ENCODE measurements around the gene CALR3. TPM values are rescaled to one million over a fixed set of nuclear protein-coding genes. Genes with fewer than 3 reads are reported as not detected.
A peak's percentile ranks its signal among the peaks of the same experiment; 100 is the strongest.
"Not testable (repeated sequence)": the region's sequence is repeated elsewhere in the genome, so short reads cannot be mapped to it uniquely, and the experiment has no call there.

The CALR3 gene
- total RNA-seq, 2 experiments from 2014 or later = not detected

DNA sequence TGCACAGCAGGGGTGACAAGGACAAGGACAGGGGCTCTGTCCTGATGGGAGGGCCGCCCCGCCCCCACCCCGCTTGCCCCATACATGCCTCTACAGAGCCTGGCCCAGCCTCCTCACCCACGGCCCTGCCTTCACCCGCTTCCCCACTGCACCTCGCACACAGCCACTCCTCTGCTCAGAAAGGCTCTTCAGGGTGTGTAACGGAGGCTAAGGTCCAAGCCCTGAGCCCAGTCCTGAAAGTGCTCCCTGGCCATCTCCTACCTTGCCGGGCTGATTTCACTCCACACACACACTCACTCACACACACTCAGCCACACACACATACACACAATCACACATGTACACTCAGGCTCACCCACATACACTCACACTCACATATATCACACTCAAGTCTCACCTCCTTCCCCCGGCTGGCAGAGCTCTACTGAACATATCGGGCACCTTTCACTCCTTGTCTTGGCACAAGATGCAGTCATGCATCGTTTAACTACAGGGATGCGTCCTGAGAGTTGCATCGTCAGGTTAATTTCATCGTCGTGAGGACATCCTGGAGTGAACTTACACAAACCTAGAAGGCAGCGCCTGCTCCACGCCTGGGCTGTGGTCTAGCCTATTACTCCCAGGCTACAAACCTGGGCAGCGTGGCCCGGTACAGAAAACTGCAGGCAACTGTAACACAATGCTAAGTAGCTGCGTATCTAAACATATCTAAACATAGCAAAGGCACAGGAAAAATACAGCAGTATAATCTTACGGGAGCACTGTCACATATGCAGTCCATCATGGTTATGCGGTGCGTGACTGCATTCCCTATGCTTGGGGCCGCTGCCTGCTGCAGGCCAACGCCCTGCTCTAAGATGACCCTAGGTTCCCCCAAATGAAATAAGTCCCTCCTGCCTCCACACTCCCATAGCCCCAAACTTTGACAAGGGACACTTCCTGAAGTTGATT, 37.3 kb downstream of the CALR3 start:
- Mint-ChIP-seq H3K9me3 (no peaks in the 10 kb centered on the region), H3K4me1 (peaks cover 27% of the 10 kb centered on the region), H3K27me3 (no peaks in the 10 kb centered on the region), H3K27ac (peak overlapping the region; percentile 5), H3K4me3 (no peak overlapping the region), H3K36me3 (ENCODE audit: low read depth) (no peaks in the 10 kb centered on the region)
- CTCF ChIA-PET = interaction anchor here (1.2 kb wide), 1 partner anchor 123 kb away, joined by 3 read pairs; no protein-coding TSS in a partner anchor
- no peak for DNase-seq
- POLR2A ChIA-PET = no interaction called here

DNA sequence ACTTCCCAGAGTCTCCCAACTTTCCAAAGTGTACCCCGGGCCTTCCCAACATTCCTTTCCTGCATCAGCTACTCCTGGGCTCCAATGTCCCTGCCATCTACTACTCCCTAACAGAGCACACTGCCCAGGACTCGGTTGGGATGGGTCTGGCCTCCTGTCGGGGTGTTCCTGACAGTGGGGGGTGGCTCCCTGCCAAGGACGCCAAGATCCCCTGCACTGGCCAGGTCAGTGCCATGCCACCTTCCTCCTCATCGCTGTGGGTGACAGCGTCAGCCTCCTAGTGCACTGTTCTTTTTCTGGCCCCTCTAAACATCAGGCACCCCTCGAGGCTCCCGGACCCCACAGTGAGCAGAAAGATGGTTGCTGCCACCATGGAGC, 38.0 kb downstream of the CALR3 start:
- Mint-ChIP-seq H3K4me1 (peaks cover 21% of the 10 kb centered on the region), H3K4me3 (no peak overlapping the region), H3K9me3 (no peaks in the 10 kb centered on the region), H3K27ac (no peak overlapping the region), H3K27me3 (no peaks in the 10 kb centered on the region), H3K36me3 (ENCODE audit: low read depth) (no peaks in the 10 kb centered on the region)
- ChIA-PET POLR2A (no interaction called here), CTCF (interaction anchor here (1.2 to 1.5 kb wide), 2 partner anchors 10 to 123 kb away, joined by 3 to 4 read pairs; no protein-coding TSS in a partner anchor)
- no peak for DNase-seq

DNA sequence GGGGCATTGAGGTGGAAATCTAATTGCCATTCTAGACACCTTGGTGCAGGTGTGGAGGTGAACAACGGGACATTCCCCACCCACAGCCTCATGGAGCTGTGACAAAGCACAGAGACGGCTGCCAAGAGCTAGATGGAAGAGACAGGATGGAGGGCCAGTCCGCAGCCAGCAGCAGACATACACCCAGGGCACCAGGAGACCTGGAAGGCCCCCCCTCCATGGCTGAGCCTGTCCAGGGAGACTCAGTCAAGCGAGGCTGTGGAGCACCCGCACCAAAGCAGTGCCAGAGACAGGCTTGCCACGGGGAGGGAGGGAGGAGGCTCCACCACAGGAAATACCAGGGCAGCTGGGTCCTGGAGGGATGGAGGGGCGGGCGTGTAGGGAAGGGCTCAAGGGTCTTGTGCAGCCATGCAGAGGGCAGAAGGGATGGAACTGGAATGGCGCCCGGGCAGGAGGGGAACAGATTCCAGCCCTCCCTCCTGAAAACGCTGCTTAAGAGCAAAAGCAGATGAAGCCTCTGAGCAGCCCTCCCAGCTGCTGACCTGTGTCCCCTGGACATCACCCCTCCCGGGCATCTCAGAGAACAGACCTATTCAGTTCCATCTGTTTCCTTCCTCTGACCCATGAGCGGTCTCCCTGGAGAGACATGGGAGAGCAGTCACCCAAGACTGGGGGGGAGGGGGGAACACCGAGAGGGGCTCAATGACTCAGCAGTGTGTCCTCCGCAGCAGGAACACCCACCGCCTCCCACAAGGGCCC, 38.6 kb downstream of the CALR3 start:
- CTCF ChIA-PET = interaction anchor here (1.2 to 1.5 kb wide), 2 partner anchors 11 to 124 kb away, joined by 3 to 4 read pairs; no protein-coding TSS in a partner anchor

DNA sequence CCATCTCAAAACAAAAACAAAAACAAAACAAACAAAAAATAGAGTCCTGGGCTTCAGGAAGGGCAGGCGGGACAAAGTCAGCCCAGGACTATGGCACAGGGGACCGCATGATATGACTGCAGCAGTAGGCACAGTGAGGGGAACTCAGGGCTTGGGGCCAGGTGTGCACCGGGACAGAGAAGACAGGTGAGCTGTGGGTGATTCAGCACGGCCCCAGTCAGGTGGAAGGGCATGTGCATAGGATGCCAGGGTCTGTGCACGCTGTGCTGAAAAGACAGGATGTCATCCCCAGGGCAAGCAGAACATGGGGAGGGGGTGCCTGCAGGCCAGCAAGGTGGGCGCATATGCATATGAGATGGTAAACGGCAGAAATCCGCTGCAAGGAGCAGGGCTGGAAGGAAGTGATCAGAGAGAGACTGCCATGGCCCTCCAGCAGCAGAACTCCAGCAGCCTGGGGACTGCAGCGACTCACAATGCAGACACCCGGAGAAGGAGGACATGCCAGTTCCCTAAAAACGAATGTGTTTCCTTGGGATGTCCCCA, 39.2 kb downstream of the CALR3 start:
- Mint-ChIP-seq H3K27me3 (no peaks in the 10 kb centered on the region), H3K4me1 (peaks cover 21% of the 10 kb centered on the region), H3K36me3 (ENCODE audit: low read depth) (no peaks in the 10 kb centered on the region), H3K9me3 (no peaks in the 10 kb centered on the region), H3K27ac (peak overlapping the region; percentile 46), H3K4me3 (no peak overlapping the region)
- POLR2A ChIA-PET = no interaction called here
- CTCF ChIA-PET = interaction anchor here (1.5 kb wide), 1 partner anchor 12 kb away, joined by 4 read pairs; no protein-coding TSS in a partner anchor
- DNase-seq = no peak

More for the DNA sequence above, 38.6 kb downstream of the CALR3 start:
- H3K27me3 Mint-ChIP-seq = no peaks in the 10 kb centered on the region
- H3K27ac Mint-ChIP-seq = peak overlapping the region; percentile 39
- no peaks in the 10 kb centered on the region for H3K36me3 Mint-ChIP-seq (ENCODE audit: low read depth)
- peaks cover 21% of the 10 kb centered on the region for H3K4me1 Mint-ChIP-seq
- no peak for DNase-seq
- POLR2A ChIA-PET = no interaction called here
- H3K4me3 Mint-ChIP-seq = no peak overlapping the region
- no peaks in the 10 kb centered on the region for H3K9me3 Mint-ChIP-seq

DNA sequence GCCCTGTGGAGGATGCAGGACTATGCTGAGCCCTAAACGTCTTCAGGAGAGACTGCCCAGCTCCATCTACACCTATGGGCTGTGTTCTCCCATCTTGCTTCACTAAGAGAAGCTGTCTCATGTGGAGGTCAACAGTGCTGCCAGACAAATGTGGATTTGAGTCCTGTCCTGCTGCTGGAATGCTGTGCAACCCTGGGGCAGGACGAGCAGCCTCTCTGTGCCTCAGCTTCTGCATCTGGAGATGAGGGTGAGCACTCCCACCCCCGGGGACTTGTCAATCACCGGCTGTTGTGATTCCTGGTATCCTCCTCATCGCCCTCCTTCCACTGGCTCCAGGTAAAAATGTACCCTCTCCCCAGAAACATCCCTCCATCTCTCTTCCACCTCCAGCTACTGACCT, 40.5 kb downstream of the CALR3 start:
- DNase-seq = no peak
- Mint-ChIP-seq H3K4me3 (no peak overlapping the region), H3K9me3 (no peaks in the 10 kb centered on the region), H3K27me3 (no peaks in the 10 kb centered on the region), H3K36me3 (ENCODE audit: low read depth) (no peaks in the 10 kb centered on the region), H3K4me1 (peaks cover 25% of the 10 kb centered on the region), H3K27ac (peak overlapping the region; percentile 66)
- CTCF ChIA-PET = interaction anchor here (0.7 to 1.5 kb wide), 4 partner anchors 13 to 1298 kb away, joined by 3 read pairs; partner anchors contain the start of genes C19orf44 and CALR3
- POLR2A ChIA-PET = no interaction called here

GRCh38 chr19:16454351-16454918, 41.5 kb downstream of the CALR3 start:
- CTCF ChIA-PET = interaction anchor here (0.6 to 1.5 kb wide), 8 partner anchors 10 to 855 kb away, joined by 3 to 6 read pairs (median 3); partner anchors contain the start of genes C19orf44, CALR3 and DDA1
- no peak for DNase-seq
- Mint-ChIP-seq H3K4me3 (no peak overlapping the region), H3K4me1 (peaks cover 31% of the 10 kb centered on the region), H3K9me3 (peaks cover 4% of the 10 kb centered on the region), H3K27me3 (no peaks in the 10 kb centered on the region), H3K36me3 (ENCODE audit: low read depth) (peaks cover 5% of the 10 kb centered on the region), H3K27ac (no peak overlapping the region)
- POLR2A ChIA-PET = no interaction called here

GRCh38 chr19:16452325-16452724, 43.6 kb downstream of the CALR3 start:
- Mint-ChIP-seq H3K27ac (no peak overlapping the region), H3K4me3 (no peak overlapping the region), H3K36me3 (ENCODE audit: low read depth) (peaks cover 12% of the 10 kb centered on the region), H3K4me1 (peaks cover 39% of the 10 kb centered on the region), H3K9me3 (peaks cover 4% of the 10 kb centered on the region), H3K27me3 (no peaks in the 10 kb centered on the region)
- POLR2A ChIA-PET = no interaction called here
- CTCF ChIA-PET = interaction anchor here (0.9 kb wide), 1 partner anchor 15 kb away, joined by 3 read pairs; no protein-coding TSS in a partner anchor
- no peak for DNase-seq

GRCh38 chr19:16449330-16449961, 46.5 kb downstream of the CALR3 start:
- Mint-ChIP-seq H3K4me3 (peak overlapping the region; percentile 3), H3K36me3 (ENCODE audit: low read depth) (peaks cover 12% of the 10 kb centered on the region), H3K27ac (peak overlapping the region; percentile 87), H3K9me3 (peaks cover 4% of the 10 kb centered on the region), H3K27me3 (no peaks in the 10 kb centered on the region), H3K4me1 (peaks cover 48% of the 10 kb centered on the region)
- ChIA-PET CTCF (interaction anchor here (0.5 to 1.1 kb wide), 3 partner anchors 44 to 831 kb away, joined by 3 read pairs; no protein-coding TSS in a partner anchor), POLR2A (no interaction called here)
- DNase-seq = peak; percentile 66

DNA sequence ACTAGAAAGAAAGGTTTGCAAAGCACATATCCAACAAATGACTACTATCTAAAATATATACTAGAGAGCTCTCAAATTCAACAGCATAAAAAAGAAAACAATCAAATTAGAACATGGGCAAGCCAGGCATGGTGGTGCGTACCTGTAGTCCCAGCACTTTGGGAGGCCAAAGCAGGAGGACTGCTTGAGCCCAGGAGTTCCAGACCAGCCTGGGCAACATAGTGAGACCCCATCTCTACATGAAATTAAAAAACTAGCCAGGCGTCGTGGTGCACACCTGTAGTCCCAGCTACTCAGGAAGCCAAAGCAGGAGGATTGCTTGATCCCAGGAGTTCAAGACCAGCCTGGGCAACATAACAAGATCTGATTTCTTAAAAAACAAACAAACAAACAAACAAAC, 47.1 kb downstream of the CALR3 start:
- POLR2A ChIA-PET, H3K4me3 Mint-ChIP-seq, H3K27me3 Mint-ChIP-seq, H3K9me3 Mint-ChIP-seq, DNase-seq: not testable (repeated sequence)
- CTCF ChIA-PET = interaction anchor here (0.5 to 1.1 kb wide), 3 partner anchors 15 to 832 kb away, joined by 3 read pairs; no protein-coding TSS in a partner anchor
- Mint-ChIP-seq H3K27ac (peak overlapping the region; percentile 87), H3K4me1 (peaks cover 48% of the 10 kb centered on the region), H3K36me3 (ENCODE audit: low read depth) (peaks cover 12% of the 10 kb centered on the region)

GRCh38 chr19:16446724-16447368, 49.1 kb downstream of the CALR3 start:
- peak overlapping the region; percentile 74 for H3K27ac Mint-ChIP-seq
- POLR2A ChIA-PET = no interaction called here
- peaks cover 12% of the 10 kb centered on the region for H3K36me3 Mint-ChIP-seq (ENCODE audit: low read depth)
- peaks cover 48% of the 10 kb centered on the region for H3K4me1 Mint-ChIP-seq
- peak; percentile 27 for DNase-seq
- H3K4me3 Mint-ChIP-seq = no peak overlapping the region
- peaks cover 4% of the 10 kb centered on the region for H3K9me3 Mint-ChIP-seq
- CTCF ChIA-PET = interaction anchor here (0.6 to 1.0 kb wide), 2 partner anchors 24 to 30 kb away, joined by 3 read pairs; no protein-coding TSS in a partner anchor
- H3K27me3 Mint-ChIP-seq = no peaks in the 10 kb centered on the region

DNA sequence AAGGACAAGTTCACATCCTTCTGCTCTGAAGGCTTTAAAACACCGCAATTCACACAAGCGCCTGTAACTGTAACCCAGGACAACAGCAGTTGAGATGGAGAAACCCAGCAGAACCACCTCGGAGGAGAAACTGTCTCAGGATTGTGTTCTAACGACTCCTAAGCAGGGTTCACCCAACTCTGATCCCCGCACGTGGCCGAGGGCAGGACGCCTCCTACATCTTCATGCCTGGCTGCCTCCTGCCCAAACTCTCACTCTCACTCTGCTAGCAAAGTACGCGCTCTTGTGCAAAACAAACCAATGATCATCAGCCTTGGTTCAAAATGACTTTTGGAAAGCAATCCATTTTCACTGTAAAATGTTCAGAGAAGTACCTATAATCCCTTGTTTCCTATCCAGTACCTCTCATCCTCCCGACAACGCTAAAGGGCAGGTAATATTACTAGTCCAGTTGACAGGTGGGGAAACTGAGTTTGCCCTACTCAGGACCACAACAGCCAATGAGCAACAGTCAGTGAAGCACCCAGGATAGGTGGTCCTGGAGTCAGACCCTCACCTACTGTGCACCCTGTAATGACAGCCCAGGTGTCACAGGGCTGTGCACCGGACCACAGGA, 49.8 kb downstream of the CALR3 start:
- no peak for DNase-seq
- ChIA-PET CTCF (no interaction called here), POLR2A (no interaction called here)
- H3K4me1 Mint-ChIP-seq = peaks cover 48% of the 10 kb centered on the region
- H3K27me3 Mint-ChIP-seq = no peaks in the 10 kb centered on the region
- H3K4me3 Mint-ChIP-seq = no peak overlapping the region
- H3K9me3 Mint-ChIP-seq = peaks cover 4% of the 10 kb centered on the region
- peaks cover 12% of the 10 kb centered on the region for H3K36me3 Mint-ChIP-seq (ENCODE audit: low read depth)
- no peak overlapping the region for H3K27ac Mint-ChIP-seq
